HepG2 (cell line): ENCODE data around the gene TXNDC12. TPM values are rescaled to one million over a fixed set of nuclear protein-coding genes. Genes with fewer than 3 reads are reported as not detected.

Source experiments
- ASH2L ChIP-seq: fragments of 300-600, 200-600 bp; sonication (generic); IDR thresholded peaks from 2 replicates; pipeline ENCODE4 v1.7.0; 2017; ENCODE audit warnings: low read depth, mild to moderate bottlenecking, moderate library complexity, mixed read lengths, low read length; ENCODE audit not compliant: insufficient read length
- MEF2D ChIP-seq: sonication (generic); formaldehyde crosslinking; IDR thresholded peaks from 2 replicates; pipeline ENCODE4 v1.5.1; 2020; ENCODE audit warnings: mild to moderate bottlenecking, missing genetic modification reagents
- RCOR2 ChIP-seq: IDR thresholded peaks from 2 replicates; pipeline ENCODE4 v1.6.1; 2016; ENCODE audit warnings: missing biosample characterization, missing genetic modification reagents
- TRAFD1 ChIP-seq: sonication (generic); formaldehyde crosslinking; IDR thresholded peaks from 2 replicates; pipeline ENCODE4 v1.5.1; 2020; ENCODE audit warnings: missing genetic modification reagents, mild to moderate bottlenecking, borderline replicate concordance
- ZNF18 ChIP-seq: sonication (generic); formaldehyde crosslinking; IDR thresholded peaks from 2 replicates; pipeline ENCODE4 v1.8.0; 2022; ENCODE audit warnings: mild to moderate bottlenecking, missing genetic modification reagents; ENCODE audit not compliant: insufficient replicate concordance
- ZNF484 ChIP-seq: sonication (generic); formaldehyde crosslinking; IDR thresholded peaks from 2 replicates; pipeline ENCODE4 v1.5.1; 2020; ENCODE audit warnings: mild to moderate bottlenecking, low read depth, missing genetic modification reagents, borderline replicate concordance
- ZNF557 ChIP-seq: sonication (generic); formaldehyde crosslinking; IDR thresholded peaks from 2 replicates; pipeline ENCODE4 v1.4.0; 2020; ENCODE audit warnings: missing genetic modification reagents
- ZNF609 ChIP-seq: sonication (generic); formaldehyde crosslinking; IDR thresholded peaks from 2 replicates; pipeline ENCODE4 v1.4.0; 2020; ENCODE audit warnings: mild to moderate bottlenecking, missing genetic modification reagents, borderline replicate concordance
- ZSCAN20 ChIP-seq: sonication (generic); formaldehyde crosslinking; IDR thresholded peaks from 2 replicates; pipeline ENCODE4 v1.4.0; 2020; ENCODE audit warnings: missing genetic modification reagents, mild to moderate bottlenecking, borderline replicate concordance
- ZSCAN25 ChIP-seq: sonication (generic); formaldehyde crosslinking; IDR thresholded peaks from 2 replicates; pipeline ENCODE4 v1.8.0; 2022; ENCODE audit warnings: mild to moderate bottlenecking, missing genetic modification reagents
- polyA plus RNA-seq, 8 experiments: library from polyadenylated mRNA; depleted of rRNA in 3 of 8; stranded (reverse) in 7 of 8; unstranded in 1 of 8; fragments of >200 nt; fragmentation: Illumina TruSeq in 4 of 8; extraction: Trizol in 4 of 8; gene quantifications; 2 replicates each; pipeline versions ENCODE4 v1.2.1 to v1.2.3, GENCODE V29; 2011 to 2016; ENCODE audit warnings: low read depth in 4 of 8, missing spikeins in 1 of 8, mixed read lengths in 1 of 8; ENCODE audit not compliant: insufficient read depth in 1 of 8
- total RNA-seq, 5 experiments: library from RNA; depleted of rRNA; stranded (reverse); fragments of >200 nt; fragmentation: Illumina TruSeq; extraction: Trizol; gene quantifications; 2 replicates each; pipeline ENCODE4 v1.2.3, GENCODE V29; 2016; ENCODE audit warnings: low read depth in 1 of 5
- TF ChIP-seq, protein P1 (sequence below): sonication (generic); formaldehyde crosslinking; IDR thresholded peaks from 2 replicates; pipeline ENCODE4 v1.8.0; 2022; ENCODE audit warnings: mild to moderate bottlenecking, missing genetic modification reagents, borderline replicate concordance
- TF ChIP-seq, protein P2 (sequence below): sonication (generic); formaldehyde crosslinking; IDR thresholded peaks from 2 replicates; pipeline ENCODE4 v1.4.0; 2020; ENCODE audit warnings: missing genetic modification reagents, borderline replicate concordance

TXNDC12 gene
- total and polyA plus RNA-seq, 2 of the 13 experiments (the other 11 are each of a cell fraction or from before 2014, with no cell fraction given), result 65.6 to 67.2 TPM

DNA sequence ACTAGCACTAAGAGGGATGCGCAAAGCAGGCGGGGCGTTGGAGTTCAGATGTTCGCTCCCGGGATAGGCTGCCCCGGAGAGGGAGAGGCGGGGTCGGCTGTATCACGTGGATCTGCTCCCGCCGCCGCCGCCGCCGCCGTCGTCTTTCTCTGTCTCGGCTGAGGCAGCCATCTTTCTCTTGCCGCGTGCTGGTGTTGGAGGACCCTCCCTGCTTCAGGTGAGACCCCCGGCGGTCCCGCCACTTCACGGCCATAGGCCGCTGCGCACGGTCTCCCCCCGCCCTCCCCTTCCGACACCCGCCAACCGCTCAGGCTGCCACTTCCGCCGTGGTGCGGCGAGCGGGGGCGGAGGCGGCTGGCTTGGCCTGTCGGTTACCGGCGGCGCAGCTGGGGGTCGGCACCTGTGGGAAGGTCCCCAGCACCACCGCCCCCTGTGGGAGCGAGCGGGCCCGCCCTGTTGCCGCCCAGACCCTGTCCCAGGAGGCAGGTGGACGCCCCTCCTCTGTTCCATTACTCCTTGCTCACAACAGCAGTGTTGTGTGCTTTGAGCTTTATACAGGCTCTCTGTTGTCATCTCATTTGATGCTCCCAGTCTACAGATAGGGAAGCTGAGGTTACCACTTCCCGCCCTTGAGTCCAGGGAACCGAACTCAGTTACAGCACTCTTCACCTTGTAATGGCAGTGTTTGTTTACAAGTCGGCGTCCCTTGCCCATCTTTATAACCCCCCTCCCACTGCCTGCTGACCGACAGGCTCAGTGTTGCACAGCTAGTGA, 1.4 kb upstream of the TXNDC12 start, which contains the start of gene BTF3L4 (continued):
- TF ChIP-seq ZNF609 (CRISPR knock-in tag) (no peak; the same call in 1 of the 2 replicates), ZNF557 (CRISPR knock-in tag) (peak; percentile 48; the same call in 1 of the 2 replicates), ASH2L (peak; percentile 28), ZNF484 (CRISPR knock-in tag) (no peak), ZNF18 (peak; percentile 47), MEF2D (CRISPR knock-in tag) (0 out of 2 replicates have a peak, but pooled peaks have one; percentile 17), TRAFD1 (CRISPR knock-in tag) (no peak), ZSCAN25 (CRISPR knock-in tag) (peak; percentile 31; the same call in 1 of the 2 replicates), ZSCAN20 (CRISPR knock-in tag) (no peak; the same call in 1 of the 2 replicates), RCOR2 (no peak)
- TF ChIP-seq, protein P1, sequence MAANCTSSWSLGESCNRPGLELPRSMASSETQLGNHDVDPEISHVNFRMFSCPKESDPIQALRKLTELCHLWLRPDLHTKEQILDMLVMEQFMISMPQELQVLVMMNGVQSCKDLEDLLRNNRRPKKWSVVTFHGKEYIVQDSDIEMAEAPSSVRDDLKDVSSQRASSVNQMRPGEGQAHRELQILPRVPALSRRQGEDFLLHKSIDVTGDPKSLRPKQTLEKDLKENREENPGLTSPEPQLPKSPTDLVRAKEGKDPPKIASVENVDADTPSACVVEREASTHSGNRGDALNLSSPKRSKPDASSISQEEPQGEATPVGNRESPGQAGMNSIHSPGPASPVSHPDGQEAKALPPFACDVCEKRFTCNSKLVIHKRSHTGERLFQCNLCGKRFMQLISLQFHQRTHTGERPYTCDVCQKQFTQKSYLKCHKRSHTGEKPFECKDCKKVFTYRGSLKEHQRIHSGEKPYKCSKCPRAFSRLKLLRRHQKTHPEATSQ (CRISPR knock-in tag), result no peak
- TF ChIP-seq, protein P2, sequence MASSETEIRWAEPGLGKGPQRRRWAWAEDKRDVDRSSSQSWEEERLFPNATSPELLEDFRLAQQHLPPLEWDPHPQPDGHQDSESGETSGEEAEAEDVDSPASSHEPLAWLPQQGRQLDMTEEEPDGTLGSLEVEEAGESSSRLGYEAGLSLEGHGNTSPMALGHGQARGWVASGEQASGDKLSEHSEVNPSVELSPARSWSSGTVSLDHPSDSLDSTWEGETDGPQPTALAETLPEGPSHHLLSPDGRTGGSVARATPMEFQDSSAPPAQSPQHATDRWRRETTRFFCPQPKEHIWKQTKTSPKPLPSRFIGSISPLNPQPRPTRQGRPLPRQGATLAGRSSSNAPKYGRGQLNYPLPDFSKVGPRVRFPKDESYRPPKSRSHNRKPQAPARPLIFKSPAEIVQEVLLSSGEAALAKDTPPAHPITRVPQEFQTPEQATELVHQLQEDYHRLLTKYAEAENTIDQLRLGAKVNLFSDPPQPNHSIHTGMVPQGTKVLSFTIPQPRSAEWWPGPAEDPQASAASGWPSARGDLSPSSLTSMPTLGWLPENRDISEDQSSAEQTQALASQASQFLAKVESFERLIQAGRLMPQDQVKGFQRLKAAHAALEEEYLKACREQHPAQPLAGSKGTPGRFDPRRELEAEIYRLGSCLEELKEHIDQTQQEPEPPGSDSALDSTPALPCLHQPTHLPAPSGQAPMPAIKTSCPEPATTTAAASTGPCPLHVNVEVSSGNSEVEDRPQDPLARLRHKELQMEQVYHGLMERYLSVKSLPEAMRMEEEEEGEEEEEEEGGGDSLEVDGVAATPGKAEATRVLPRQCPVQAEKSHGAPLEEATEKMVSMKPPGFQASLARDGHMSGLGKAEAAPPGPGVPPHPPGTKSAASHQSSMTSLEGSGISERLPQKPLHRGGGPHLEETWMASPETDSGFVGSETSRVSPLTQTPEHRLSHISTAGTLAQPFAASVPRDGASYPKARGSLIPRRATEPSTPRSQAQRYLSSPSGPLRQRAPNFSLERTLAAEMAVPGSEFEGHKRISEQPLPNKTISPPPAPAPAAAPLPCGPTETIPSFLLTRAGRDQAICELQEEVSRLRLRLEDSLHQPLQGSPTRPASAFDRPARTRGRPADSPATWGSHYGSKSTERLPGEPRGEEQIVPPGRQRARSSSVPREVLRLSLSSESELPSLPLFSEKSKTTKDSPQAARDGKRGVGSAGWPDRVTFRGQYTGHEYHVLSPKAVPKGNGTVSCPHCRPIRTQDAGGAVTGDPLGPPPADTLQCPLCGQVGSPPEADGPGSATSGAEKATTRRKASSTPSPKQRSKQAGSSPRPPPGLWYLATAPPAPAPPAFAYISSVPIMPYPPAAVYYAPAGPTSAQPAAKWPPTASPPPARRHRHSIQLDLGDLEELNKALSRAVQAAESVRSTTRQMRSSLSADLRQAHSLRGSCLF (CRISPR knock-in tag), result no peak
